ENCODE measurements around the gene BCAP31. TPM values are rescaled to one million over a fixed set of nuclear protein-coding genes. Genes with fewer than 3 reads are reported as not detected.
"Not testable (repeated sequence)": the region's sequence is repeated elsewhere in the genome, so short reads cannot be mapped to it uniquely, and the experiment has no call there.

The BCAP31 gene
- total RNA-seq, 2 experiments from 2014 or later, result 43.0 to 72.0 TPM

DNA sequence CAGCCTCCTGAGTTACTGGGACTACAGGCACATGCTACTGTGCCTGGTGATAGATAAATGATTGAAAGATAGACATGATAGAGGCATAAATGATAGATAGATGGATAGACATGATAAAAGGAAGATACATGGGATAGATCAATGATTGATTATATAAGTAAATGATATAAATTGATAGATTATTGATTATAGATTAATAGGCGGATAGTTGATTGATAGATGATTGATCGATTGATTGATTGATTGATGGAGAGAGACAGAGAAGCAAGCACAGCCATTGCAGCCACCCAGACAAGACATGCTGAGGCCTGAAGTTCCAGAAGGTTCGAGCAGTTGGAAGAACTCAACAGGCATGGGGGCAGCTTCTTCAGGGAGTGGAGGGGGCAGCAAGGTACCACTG lies 22.2 kb upstream of the BCAP31 start:
- BruUV-seq (replicated peaks), result no TSS peak
- Histone ChIP-seq H3K4me2 (ENCODE audit: low read length) (no peak overlapping the region), H3K4me1 (ENCODE audit: insufficient read depth, low read length, poor library complexity, severe bottlenecking) (no peaks in the 10 kb centered on the region), H3K36me3 (ENCODE audit: insufficient read depth, low read length) (no peaks in the 10 kb centered on the region), H3K27ac (ENCODE audit: low read depth, low read length, poor library complexity, severe bottlenecking) (no peak overlapping the region), H4K20me1 (ENCODE audit: insufficient read depth, low read length) (no peaks in the 10 kb centered on the region), H3K9me3 (ENCODE audit: low read length) (no peaks in the 10 kb centered on the region), H2AFZ (ENCODE audit: low read length) (no peak overlapping the region), H3K9me2 (ENCODE audit: insufficient read depth, low read length) (no peaks in the 10 kb centered on the region), H3K79me2 (ENCODE audit: insufficient read depth, low read depth, low read length) (no peaks in the 10 kb centered on the region), H3K4me3 (ENCODE audit: low read depth, low read length, poor library complexity, severe bottlenecking) (no peak overlapping the region)
- DNase-seq (ENCODE audit: low spot score), result no peak
- intact Hi-C loops (cut with micrococcal nuclease; ENCODE audit: unreplicated experiment), result no loop called here
- ChIA-PET CTCF (ENCODE audit: unreplicated experiment) (no interaction called here), POLR2A (no interaction called here)
- TF ChIP-seq, protein P1, sequence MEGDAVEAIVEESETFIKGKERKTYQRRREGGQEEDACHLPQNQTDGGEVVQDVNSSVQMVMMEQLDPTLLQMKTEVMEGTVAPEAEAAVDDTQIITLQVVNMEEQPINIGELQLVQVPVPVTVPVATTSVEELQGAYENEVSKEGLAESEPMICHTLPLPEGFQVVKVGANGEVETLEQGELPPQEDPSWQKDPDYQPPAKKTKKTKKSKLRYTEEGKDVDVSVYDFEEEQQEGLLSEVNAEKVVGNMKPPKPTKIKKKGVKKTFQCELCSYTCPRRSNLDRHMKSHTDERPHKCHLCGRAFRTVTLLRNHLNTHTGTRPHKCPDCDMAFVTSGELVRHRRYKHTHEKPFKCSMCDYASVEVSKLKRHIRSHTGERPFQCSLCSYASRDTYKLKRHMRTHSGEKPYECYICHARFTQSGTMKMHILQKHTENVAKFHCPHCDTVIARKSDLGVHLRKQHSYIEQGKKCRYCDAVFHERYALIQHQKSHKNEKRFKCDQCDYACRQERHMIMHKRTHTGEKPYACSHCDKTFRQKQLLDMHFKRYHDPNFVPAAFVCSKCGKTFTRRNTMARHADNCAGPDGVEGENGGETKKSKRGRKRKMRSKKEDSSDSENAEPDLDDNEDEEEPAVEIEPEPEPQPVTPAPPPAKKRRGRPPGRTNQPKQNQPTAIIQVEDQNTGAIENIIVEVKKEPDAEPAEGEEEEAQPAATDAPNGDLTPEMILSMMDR (conservative IDR thresholded peaks at IDR 0.05; ENCODE audit: low read length), result no peak
- no peak for TF ChIP-seq EZH2phosphoT487 (IDR thresholded peaks at IDR 0.05; ENCODE audit: borderline replicate concordance, low read depth, low read length)

DNA sequence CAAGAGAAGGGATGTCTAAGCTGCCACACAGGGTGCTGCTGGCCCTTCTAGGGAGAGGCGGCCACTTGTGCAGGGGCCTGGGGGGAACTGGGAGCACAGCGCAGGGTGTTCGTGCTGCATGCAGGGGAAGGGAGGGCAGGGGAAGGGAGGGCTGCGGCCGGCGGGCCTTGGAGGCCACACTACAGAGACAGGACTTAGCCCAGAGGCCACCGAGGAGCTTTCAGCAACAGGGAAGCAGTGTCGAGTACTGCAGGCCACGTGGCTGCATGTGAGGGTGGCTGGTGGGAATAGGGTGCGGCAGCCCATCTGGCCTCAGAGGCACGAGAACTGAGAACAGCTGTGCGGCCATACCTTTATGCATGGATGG lies 20.9 kb upstream of the BCAP31 start:
- CTCF ChIA-PET (ENCODE audit: unreplicated experiment), result not testable (repeated sequence)

DNA sequence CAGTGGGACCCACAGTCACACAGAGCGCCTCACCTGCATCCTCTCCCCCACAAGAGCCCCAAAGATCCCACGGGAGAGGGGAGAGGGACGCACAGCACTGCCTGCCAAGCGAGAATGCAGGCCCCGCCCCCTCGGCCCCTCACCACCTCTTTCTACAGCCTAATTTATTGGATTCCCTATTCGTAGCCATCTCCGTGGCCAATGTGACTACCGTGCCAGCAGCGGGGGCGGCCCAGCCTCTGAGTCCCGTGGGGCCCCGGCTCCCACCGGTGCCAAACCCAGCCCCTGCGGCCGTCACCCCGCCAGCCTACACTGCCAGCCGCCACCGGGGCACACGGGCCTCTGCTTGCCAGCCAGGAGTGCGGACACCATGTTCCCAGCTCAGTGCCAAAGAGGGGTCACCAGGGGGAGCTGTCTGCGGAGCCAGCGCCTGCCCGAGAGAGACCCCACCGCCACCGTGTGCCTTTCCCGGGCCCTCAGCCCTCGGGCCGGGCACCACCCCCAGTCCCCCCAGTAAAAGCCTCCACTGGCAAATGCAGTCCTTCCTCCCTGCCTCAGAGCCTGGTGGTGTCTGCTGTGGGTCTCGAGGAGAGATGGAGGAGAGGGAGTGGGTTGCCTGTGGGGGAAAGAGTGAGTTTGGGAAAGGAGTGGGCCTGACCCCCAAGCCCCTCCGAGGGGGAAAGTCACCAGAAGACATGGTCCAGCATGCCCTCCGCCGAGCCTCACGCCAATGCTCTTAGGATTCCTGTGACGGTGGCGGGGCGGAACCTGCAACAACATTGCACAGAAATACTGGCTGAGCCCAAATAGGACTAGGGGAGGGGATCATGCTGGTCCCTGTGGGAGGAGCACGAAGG lies 20.3 kb upstream of the BCAP31 start:
- Histone ChIP-seq H3K4me3 (ENCODE audit: low read depth, low read length, poor library complexity, severe bottlenecking) (no peak overlapping the region), H3K9me3 (ENCODE audit: low read length) (no peaks in the 10 kb centered on the region), H3K9me2 (ENCODE audit: insufficient read depth, low read length) (no peaks in the 10 kb centered on the region), H3K27ac (ENCODE audit: low read depth, low read length, poor library complexity, severe bottlenecking) (no peak overlapping the region), H3K36me3 (ENCODE audit: insufficient read depth, low read length) (no peaks in the 10 kb centered on the region), H2AFZ (ENCODE audit: low read length) (no peak overlapping the region), H4K20me1 (ENCODE audit: insufficient read depth, low read length) (no peaks in the 10 kb centered on the region), H3K4me1 (ENCODE audit: insufficient read depth, low read length, poor library complexity, severe bottlenecking) (no peaks in the 10 kb centered on the region), H3K79me2 (ENCODE audit: insufficient read depth, low read depth, low read length) (no peaks in the 10 kb centered on the region), H3K4me2 (ENCODE audit: low read length) (no peak overlapping the region)
- no peak for DNase-seq (ENCODE audit: low spot score)
- no peak for TF ChIP-seq EZH2phosphoT487 (IDR thresholded peaks at IDR 0.05; ENCODE audit: borderline replicate concordance, low read depth, low read length)
- TF ChIP-seq, protein P1 (conservative IDR thresholded peaks at IDR 0.05; ENCODE audit: low read length), result 0 out of 2 replicates have a peak, but pooled peaks have one; percentile 19
- ChIA-PET CTCF (ENCODE audit: unreplicated experiment) (no interaction called here), POLR2A (no interaction called here)
- intact Hi-C loops (cut with micrococcal nuclease; ENCODE audit: unreplicated experiment), result no loop called here
- no TSS peak for BruUV-seq (replicated peaks)

More for the DNA sequence above, 20.9 kb upstream of the BCAP31 start:
- H2AFZ ChIP-seq (ENCODE audit: low read length); DNase-seq (ENCODE audit: low spot score); H3K4me3 ChIP-seq (ENCODE audit: low read depth, low read length, poor library complexity, severe bottlenecking); H4K20me1 ChIP-seq (ENCODE audit: insufficient read depth, low read length); H3K9me3 ChIP-seq (ENCODE audit: low read length); H3K36me3 ChIP-seq (ENCODE audit: insufficient read depth, low read length); H3K4me2 ChIP-seq (ENCODE audit: low read length); H3K4me1 ChIP-seq (ENCODE audit: insufficient read depth, low read length, poor library complexity, severe bottlenecking); H3K79me2 ChIP-seq (ENCODE audit: insufficient read depth, low read depth, low read length); H3K9me2 ChIP-seq (ENCODE audit: insufficient read depth, low read length); POLR2A ChIA-PET; intact Hi-C loops (cut with micrococcal nuclease; ENCODE audit: unreplicated experiment); H3K27ac ChIP-seq (ENCODE audit: low read depth, low read length, poor library complexity, severe bottlenecking); BruUV-seq (replicated peaks): not testable (repeated sequence)

DNA sequence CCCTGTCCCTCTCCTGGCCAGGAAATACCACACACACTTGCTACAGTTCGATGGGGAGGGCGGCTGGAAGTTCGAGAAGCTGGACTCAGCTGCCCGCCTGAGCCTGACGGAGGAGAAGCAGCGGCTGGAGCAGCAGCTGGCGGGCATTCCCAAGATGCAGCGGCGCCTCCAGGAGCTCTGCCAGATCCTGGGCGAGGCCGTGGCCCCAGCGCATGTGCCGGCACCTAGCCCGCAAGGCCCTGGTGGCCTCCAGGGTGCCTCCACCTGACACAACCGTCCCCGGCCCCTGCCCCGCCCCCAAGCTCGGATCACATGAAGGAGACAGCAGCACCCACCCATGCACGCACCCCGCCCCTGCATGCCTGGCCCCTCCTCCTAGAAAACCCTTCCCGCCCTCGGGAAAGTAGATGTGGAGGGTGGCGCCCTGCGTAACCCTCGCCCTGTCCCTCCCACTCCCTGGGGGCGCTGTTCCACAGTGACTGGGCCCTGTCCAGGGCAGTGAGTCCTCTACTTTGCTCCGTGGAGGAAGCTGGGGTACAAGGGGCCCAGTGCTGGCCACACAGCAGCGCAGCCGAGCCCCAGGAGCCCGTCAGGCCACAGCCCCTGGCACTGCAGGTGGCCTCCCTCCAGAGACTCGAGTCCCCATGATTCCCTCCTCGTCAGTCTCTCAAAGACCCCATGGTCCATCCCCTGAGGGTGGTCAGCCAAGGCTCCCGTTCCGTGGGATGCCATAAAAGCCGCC lies 19.5 kb upstream of the BCAP31 start:
- POLR2A ChIA-PET; H4K20me1 ChIP-seq (ENCODE audit: insufficient read depth, low read length); H3K4me1 ChIP-seq (ENCODE audit: insufficient read depth, low read length, poor library complexity, severe bottlenecking); DNase-seq (ENCODE audit: low spot score); intact Hi-C loops (cut with micrococcal nuclease; ENCODE audit: unreplicated experiment); H3K79me2 ChIP-seq (ENCODE audit: insufficient read depth, low read depth, low read length); H2AFZ ChIP-seq (ENCODE audit: low read length); H3K9me3 ChIP-seq (ENCODE audit: low read length); BruUV-seq (replicated peaks); H3K27ac ChIP-seq (ENCODE audit: low read depth, low read length, poor library complexity, severe bottlenecking); H3K9me2 ChIP-seq (ENCODE audit: insufficient read depth, low read length); H3K4me2 ChIP-seq (ENCODE audit: low read length); CTCF ChIA-PET (ENCODE audit: unreplicated experiment); H3K36me3 ChIP-seq (ENCODE audit: insufficient read depth, low read length); H3K4me3 ChIP-seq (ENCODE audit: low read depth, low read length, poor library complexity, severe bottlenecking): not testable (repeated sequence)

Measured in OCI-LY7 (cell line).